Measurements from ENCODE around the gene MYO5A.
"Not testable (repeated sequence)": the region's sequence is repeated elsewhere in the genome, so short reads cannot be mapped to it uniquely, and the experiment has no call there.

Gene MYO5A

GRCh38 chr15:52440414-52440813 is 88.3 kb downstream of the MYO5A start:
- no peak for TF ChIP-seq CTCF (IDR thresholded peaks at IDR 0.05; ENCODE audit: low read depth, low read length)
- no peak for DNase-seq (ENCODE audit: extremely low read depth, low read depth)

- no peak for DNase-seq (ENCODE audit: extremely low read depth, low read depth)
- TF ChIP-seq CTCF (IDR thresholded peaks at IDR 0.05; ENCODE audit: low read depth, low read length), result no peak
Observed at GRCh38 chr15:52439470-52439869, 89.2 kb downstream of the MYO5A start.

GRCh38 chr15:52439042-52439441 is 89.6 kb downstream of the MYO5A start:
- not testable (repeated sequence) for DNase-seq (ENCODE audit: extremely low read depth, low read depth)

DNA sequence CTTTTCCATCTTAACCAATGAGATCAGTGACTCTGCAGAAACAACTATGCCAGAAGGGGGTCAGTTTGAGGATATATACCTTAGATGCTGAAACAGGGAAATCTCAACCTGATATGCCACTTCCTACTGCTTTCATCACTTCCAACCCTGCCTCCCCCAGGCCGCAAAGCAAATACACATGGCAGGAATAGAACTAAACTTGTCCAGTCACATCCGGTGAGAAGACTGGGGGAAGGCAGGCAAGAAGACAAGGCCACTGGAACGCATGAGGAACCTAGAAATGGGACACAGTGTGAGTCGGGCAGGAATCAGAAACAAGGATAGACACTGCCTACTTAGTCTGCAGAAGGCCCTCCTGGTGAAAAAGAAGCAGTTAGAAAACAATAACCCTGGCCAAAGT is 90.6 kb downstream of the MYO5A start:
- DNase-seq (ENCODE audit: extremely low read depth, low read depth), result no peak
- TF ChIP-seq CTCF (IDR thresholded peaks at IDR 0.05; ENCODE audit: low read depth, low read length), result no peak

GRCh38 chr15:52437646-52438045 is 91.0 kb downstream of the MYO5A start:
- DNase-seq (ENCODE audit: extremely low read depth, low read depth), result no peak
- TF ChIP-seq CTCF (IDR thresholded peaks at IDR 0.05; ENCODE audit: low read depth, low read length), result no peak

DNA sequence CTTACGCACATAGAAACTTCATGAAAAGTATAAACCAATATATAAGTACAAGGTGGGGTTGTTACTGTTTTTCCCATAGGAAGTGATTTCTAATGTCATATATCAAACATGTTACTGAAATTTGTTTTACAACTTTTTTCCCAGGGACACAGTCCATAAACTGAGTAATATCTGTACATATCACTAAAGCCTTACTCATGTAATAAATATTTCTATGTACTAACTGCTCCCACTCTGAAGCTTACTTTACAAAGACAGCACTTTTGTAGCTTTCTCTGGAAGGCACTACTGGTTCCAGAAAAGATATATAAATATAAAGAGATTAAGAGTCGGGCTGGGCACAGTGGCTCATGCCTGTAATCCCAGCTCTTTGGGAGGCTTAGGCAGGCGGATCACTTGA is 91.7 kb downstream of the MYO5A start:
- no peak for TF ChIP-seq CTCF (IDR thresholded peaks at IDR 0.05; ENCODE audit: low read depth, low read length)
- no peak for DNase-seq (ENCODE audit: extremely low read depth, low read depth)

GRCh38 chr15:52434885-52435284 is 93.8 kb downstream of the MYO5A start:
- DNase-seq (ENCODE audit: extremely low read depth, low read depth), result no peak
- TF ChIP-seq CTCF (IDR thresholded peaks at IDR 0.05; ENCODE audit: low read depth, low read length), result no peak

- DNase-seq (ENCODE audit: extremely low read depth, low read depth), result no peak
- TF ChIP-seq CTCF (IDR thresholded peaks at IDR 0.05; ENCODE audit: low read depth, low read length), result no peak
Observed at GRCh38 chr15:52428297-52428696, 100.4 kb downstream of the MYO5A start.
